Fibroblast of lung (primary cell): Measurements from ENCODE around the gene IQSEC3.

ENCODE experiments used
- EZH2 ChIP-seq: IDR thresholded peaks from 2 replicates; pipeline ENCODE4 v1.5.1; 2012; ENCODE audit warnings: low read length, control low read depth, mild to moderate bottlenecking; ENCODE audit errors: missing control alignments
- TF ChIP-seq, protein P1 (sequence below), 2 donors: IDR thresholded peaks in 1 of 2; conservative IDR thresholded peaks in 1 of 2; 1 replicate in 1 of 2; 2 replicates in 1 of 2; pipeline ENCODE4 v1.5.1; 2011 to 2012; ENCODE audit warnings: low read length in 2 of 2, control low read depth in 1 of 2, inconsistent platforms in 1 of 2, low read depth in 1 of 2, mild to moderate bottlenecking in 1 of 2

- TF ChIP-seq, protein P1, sequence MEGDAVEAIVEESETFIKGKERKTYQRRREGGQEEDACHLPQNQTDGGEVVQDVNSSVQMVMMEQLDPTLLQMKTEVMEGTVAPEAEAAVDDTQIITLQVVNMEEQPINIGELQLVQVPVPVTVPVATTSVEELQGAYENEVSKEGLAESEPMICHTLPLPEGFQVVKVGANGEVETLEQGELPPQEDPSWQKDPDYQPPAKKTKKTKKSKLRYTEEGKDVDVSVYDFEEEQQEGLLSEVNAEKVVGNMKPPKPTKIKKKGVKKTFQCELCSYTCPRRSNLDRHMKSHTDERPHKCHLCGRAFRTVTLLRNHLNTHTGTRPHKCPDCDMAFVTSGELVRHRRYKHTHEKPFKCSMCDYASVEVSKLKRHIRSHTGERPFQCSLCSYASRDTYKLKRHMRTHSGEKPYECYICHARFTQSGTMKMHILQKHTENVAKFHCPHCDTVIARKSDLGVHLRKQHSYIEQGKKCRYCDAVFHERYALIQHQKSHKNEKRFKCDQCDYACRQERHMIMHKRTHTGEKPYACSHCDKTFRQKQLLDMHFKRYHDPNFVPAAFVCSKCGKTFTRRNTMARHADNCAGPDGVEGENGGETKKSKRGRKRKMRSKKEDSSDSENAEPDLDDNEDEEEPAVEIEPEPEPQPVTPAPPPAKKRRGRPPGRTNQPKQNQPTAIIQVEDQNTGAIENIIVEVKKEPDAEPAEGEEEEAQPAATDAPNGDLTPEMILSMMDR (conservative IDR thresholded peaks at IDR 0.05 in 1 of 2, IDR thresholded peaks at IDR 0.05 in 1 of 2; ENCODE audit: low read depth in 1 of 2, low read length in 2 of 2) = no peak
- TF ChIP-seq EZH2 = no peak
Observed at GRCh38 chr12:215116-215515, 148.5 kb downstream of the IQSEC3 start.
